H1 (cell line): Measurements from ENCODE around the gene NSUN4. TPM values are rescaled to one million over a fixed set of nuclear protein-coding genes. Genes with fewer than 3 reads are reported as not detected.

Source experiments
- CTCF ChIA-PET: fragments of 300-600 bp; sonication (Branson Sonifier 250); formaldehyde crosslinking; loops from one replicate; lab custom pipeline; 2021; ENCODE audit not compliant: partially characterized antibody; lab: Charles Lee
- POLR2A ChIA-PET: fragments of 300-600 bp; sonication (Branson Sonifier 250); formaldehyde crosslinking; loops from one replicate; lab custom pipeline; 2021; ENCODE audit warnings: inconsistent platforms; ENCODE audit not compliant: partially characterized antibody; lab: Charles Lee
- DNase-seq, 2 experiments: peaks; one replicate each; pipeline versions ENCODE4 v3.0.0 to v3.0.0-alpha.2; 2010 to 2022; ENCODE audit warnings: low spot score in 2 of 2, low read depth in 1 of 2, mixed read lengths in 1 of 2
- FAIRE-seq: peaks from 2 replicates; lab custom pipeline; 2011; peaks lifted over from hg19 to GRCh38; lab: Jason Lieb, UNC
- H2AFZ ChIP-seq: 2 replicates; pipeline ENCODE4 v1.8.1; 2012; ENCODE audit warnings: low read length, inconsistent platforms
- H2AK5ac ChIP-seq: 2 replicates; pipeline ENCODE4 v1.6.1; 2013; ENCODE audit warnings: low read depth, low read length
- H2BK120ac ChIP-seq: replicated peaks from 2 replicates; pipeline ENCODE3; 2013; ENCODE audit warnings: low read depth, low read length, inconsistent platforms
- H2BK12ac ChIP-seq: 2 replicates; pipeline ENCODE4 v1.6.1; 2013; ENCODE audit warnings: low read depth, low read length
- H2BK15ac ChIP-seq: 2 replicates; pipeline ENCODE4 v1.6.1; 2013; ENCODE audit warnings: low read length
- H2BK20ac ChIP-seq: 2 replicates; pipeline ENCODE4 v1.6.1; 2013; ENCODE audit warnings: low read length
- H2BK5ac ChIP-seq: 2 replicates; pipeline ENCODE4 v1.6.1; 2013; ENCODE audit warnings: low read depth, low read length
- H3K14ac ChIP-seq: 2 replicates; pipeline ENCODE4 v1.6.1; 2013; ENCODE audit warnings: inconsistent platforms; ENCODE audit not compliant: insufficient read length
- H3K18ac ChIP-seq: 2 replicates; pipeline ENCODE4 v1.6.1; 2013; ENCODE audit warnings: low read length; ENCODE audit errors: extremely low read depth
- H3K23ac ChIP-seq: 2 replicates; pipeline ENCODE4 v1.6.1; 2013; ENCODE audit warnings: inconsistent platforms; ENCODE audit not compliant: insufficient read length
- H3K23me2 ChIP-seq: 2 replicates; pipeline ENCODE4 v1.6.1; 2013; ENCODE audit warnings: low read depth, low read length
- H3K27ac ChIP-seq: 2 replicates; pipeline ENCODE4 v1.6.1; 2011; ENCODE audit warnings: low read depth, low read length, inconsistent platforms
- H3K27me3 ChIP-seq, 4 experiments: replicated peaks in 1 of 4; 1 replicate in 1 of 4; 2 replicates in 3 of 4; pipeline versions ENCODE4 v1.6.1 to v1.8.1; 2011 to 2013; ENCODE audit warnings: low read length in 3 of 4, mild to moderate bottlenecking in 3 of 4, inconsistent platforms in 2 of 4, mixed read lengths in 2 of 4, moderate library complexity in 1 of 4; ENCODE audit not compliant: control insufficient read depth in 3 of 4, insufficient read depth in 3 of 4; ENCODE audit errors: extremely low read depth in 1 of 4
- H3K36me3 ChIP-seq, 4 experiments: 2 replicates each; pipeline versions ENCODE4 v1.6.1 to v1.8.1; 2011 to 2013; ENCODE audit warnings: mild to moderate bottlenecking in 4 of 4, low read length in 3 of 4, moderate library complexity in 2 of 4, control low read depth in 1 of 4, inconsistent platforms in 1 of 4; ENCODE audit not compliant: insufficient read depth in 4 of 4, control insufficient read depth in 2 of 4
- H3K4ac ChIP-seq: replicated peaks from 2 replicates; pipeline ENCODE3; 2013; ENCODE audit warnings: low read length, low read depth, mixed read lengths, inconsistent platforms; ENCODE audit not compliant: insufficient read length
- H3K4me1 ChIP-seq, 4 experiments: replicated peaks in 1 of 4; 1 replicate in 1 of 4; 2 replicates in 3 of 4; pipeline versions ENCODE4 v1.6.1 to v1.8.1; 2011 to 2013; ENCODE audit warnings: low read length in 3 of 4, inconsistent platforms in 2 of 4, mixed read lengths in 1 of 4; ENCODE audit not compliant: insufficient read depth in 4 of 4, control insufficient read depth in 3 of 4
- H3K4me2 ChIP-seq, 2 experiments: 2 replicates each; pipeline versions ENCODE4 v1.6.1 to v1.8.1; 2011 to 2013; ENCODE audit warnings: low read depth in 2 of 2, low read length in 2 of 2, control low read depth in 1 of 2, inconsistent platforms in 1 of 2, mild to moderate bottlenecking in 1 of 2; ENCODE audit not compliant: insufficient read depth in 1 of 2
- H3K4me3 ChIP-seq, 4 experiments: fragments of 200-600, 300-600 bp in 1 of 4; sonication (generic), shearing (Covaris generic), sonication (Bioruptor Twin) in 1 of 4; 2 replicates each; pipeline versions ENCODE4 v1.5.1 to v1.8.1; 2011 to 2016; ENCODE audit warnings: low read length in 4 of 4, low read depth in 3 of 4, control low read depth in 2 of 4, inconsistent platforms in 2 of 4, mild to moderate bottlenecking in 2 of 4, mixed read lengths in 1 of 4, moderate library complexity in 1 of 4; ENCODE audit not compliant: insufficient read depth in 2 of 4; ENCODE audit errors: extremely low read depth in 1 of 4
- H3K56ac ChIP-seq: replicated peaks from 2 replicates; pipeline ENCODE3; 2013; ENCODE audit warnings: low read depth, mild to moderate bottlenecking, mixed read lengths, low read length, inconsistent platforms; ENCODE audit not compliant: insufficient read length
- H3K79me1 ChIP-seq: 2 replicates; pipeline ENCODE4 v1.6.1; 2013; ENCODE audit warnings: low read depth, low read length, control low read depth
- H3K79me2 ChIP-seq, 2 experiments: 2 replicates each; pipeline versions ENCODE4 v1.6.1 to v1.8.1; 2012 to 2013; ENCODE audit warnings: low read length in 2 of 2, mild to moderate bottlenecking in 2 of 2, inconsistent platforms in 1 of 2; ENCODE audit not compliant: insufficient read depth in 2 of 2, control insufficient read depth in 1 of 2
- H3K9ac ChIP-seq, 4 experiments: replicated peaks in 1 of 4; 1 replicate in 1 of 4; 2 replicates in 3 of 4; pipeline versions ENCODE4 v1.6.1 to v1.8.1; 2011 to 2013; ENCODE audit warnings: low read depth in 3 of 4, low read length in 3 of 4, control low read depth in 2 of 4, mild to moderate bottlenecking in 2 of 4, moderate library complexity in 2 of 4, inconsistent platforms in 1 of 4; ENCODE audit errors: extremely low read depth in 1 of 4
- H3K9me3 ChIP-seq, 2 experiments: 2 replicates each; pipeline versions ENCODE4 v1.6.1 to v1.8.1; 2012 to 2013; ENCODE audit warnings: mild to moderate bottlenecking in 2 of 2, moderate library complexity in 2 of 2, control low read depth in 1 of 2, inconsistent platforms in 1 of 2, low read depth in 1 of 2, low read length in 1 of 2, mixed read lengths in 1 of 2; ENCODE audit not compliant: insufficient read depth in 2 of 2
- H4K20me1 ChIP-seq, 2 experiments: replicated peaks in 1 of 2; 2 replicates each; pipeline versions ENCODE3 to v1.8.1; 2011 to 2013; ENCODE audit warnings: inconsistent platforms in 2 of 2, low read length in 2 of 2, mild to moderate bottlenecking in 1 of 2; ENCODE audit not compliant: insufficient read depth in 2 of 2, control insufficient read depth in 1 of 2
- H4K5ac ChIP-seq: 2 replicates; pipeline ENCODE4 v1.6.1; 2013; ENCODE audit warnings: low read length, low read depth, mixed read lengths, inconsistent platforms; ENCODE audit not compliant: insufficient read length
- H4K8ac ChIP-seq: 2 replicates; pipeline ENCODE4 v1.8.0; 2013; ENCODE audit warnings: mild to moderate bottlenecking, moderate library complexity, low read length, inconsistent platforms; ENCODE audit not compliant: insufficient read depth; ENCODE audit errors: extremely low read depth
- H4K91ac ChIP-seq: replicated peaks from 2 replicates; pipeline ENCODE3; 2013; ENCODE audit warnings: low read length, mixed read lengths, inconsistent platforms; ENCODE audit not compliant: insufficient read length
- CREB1 ChIP-seq: IDR thresholded peaks from 2 replicates; pipeline ENCODE4 v1.6.1; 2012; ENCODE audit warnings: inconsistent platforms
- EGR1 ChIP-seq: IDR thresholded peaks from 2 replicates; pipeline ENCODE4 v1.6.1; 2011; ENCODE audit warnings: low read depth, low read length, borderline replicate concordance
- GABPA ChIP-seq: IDR thresholded peaks from 2 replicates; pipeline ENCODE4 v1.6.1; 2011; ENCODE audit warnings: mild to moderate bottlenecking, low read length, moderate library complexity, borderline replicate concordance; ENCODE audit not compliant: insufficient read depth
- NRF1 ChIP-seq: IDR thresholded peaks from 2 replicates; pipeline ENCODE4 v1.6.1; 2011; ENCODE audit warnings: mild to moderate bottlenecking, low read depth, low read length, improper control_type of control experiment
- PHF8 ChIP-seq: fragments of 200-600 bp; sonication (generic); conservative IDR thresholded peaks from 2 replicates; pipeline ENCODE4 v1.7.1; 2012; ENCODE audit warnings: low read depth, mild to moderate bottlenecking, inconsistent platforms, low read length, moderate library complexity
- POLR2A ChIP-seq, 2 experiments: IDR thresholded peaks; 1 replicate in 1 of 2; 2 replicates in 1 of 2; pipeline ENCODE4 v1.6.1; 2011; ENCODE audit warnings: low read depth in 2 of 2, low read length in 2 of 2, mild to moderate bottlenecking in 2 of 2; ENCODE audit errors: control extremely low read depth in 1 of 2
- SIX5 ChIP-seq: IDR thresholded peaks from 2 replicates; pipeline ENCODE4 v1.6.1; 2011; ENCODE audit warnings: mild to moderate bottlenecking, low read depth, low read length
- SP2 ChIP-seq: IDR thresholded peaks from 2 replicates; pipeline ENCODE4 v1.6.1; 2012; ENCODE audit warnings: mild to moderate bottlenecking, low read length, inconsistent platforms
- SRF ChIP-seq: IDR thresholded peaks from 2 replicates; pipeline ENCODE4 v1.6.1; 2011; ENCODE audit warnings: mild to moderate bottlenecking, low read depth, low read length, moderate library complexity
- TBP ChIP-seq: IDR thresholded peaks from 2 replicates; pipeline ENCODE4 v1.6.1; 2011; ENCODE audit warnings: low read depth, low read length, improper control_type of control experiment
- WGBS, 2 experiments: shearing (Covaris generic) in 1 of 2; methylation state at CpG; one replicate each; pipeline versions ENCODE4 v1.1.6 to v1.1.7; 2013 to 2015; ENCODE audit warnings: low lambda C conversion rate in 2 of 2, mixed read lengths in 2 of 2, inconsistent platforms in 1 of 2, low coverage in 1 of 2, missing lambda C conversion rate in 1 of 2; ENCODE audit not compliant: insufficient replicate concordance in 2 of 2, insufficient coverage in 1 of 2, insufficient read length in 1 of 2; ENCODE audit errors: extremely low coverage in 1 of 2, missing lambda C conversion rate in 1 of 2; 5-methylcytosine and 5-hydroxymethylcytosine counted together
- polyA plus RNA-seq, 7 experiments: library from polyadenylated mRNA; depleted of rRNA in 3 of 7; stranded (reverse) in 5 of 7; unstranded in 2 of 7; fragments of >200 nt in 5 of 7; fragments of 200-250 nt in 2 of 7; gene quantifications; 1 replicate in 5 of 7; 2 replicates in 1 of 7; 4 replicates in 1 of 7; pipeline versions ENCODE4 v1.2.1 to v1.2.3, GENCODE V29; 2011 to 2013; ENCODE audit warnings: missing spikeins in 2 of 7, mixed read lengths in 2 of 7
- total RNA-seq: library from RNA; stranded (reverse); fragmentation: NEBNext Ultra II Directional; extraction: Animal tissue kit (Norgen Biotek cat#: 25700); gene quantifications from 2 replicates; pipeline ENCODE4 v1.2.1, GENCODE V29; 2021
- TF ChIP-seq, protein P1 (sequence below): IDR thresholded peaks from 2 replicates; pipeline ENCODE4 v1.6.1; 2011; ENCODE audit warnings: low read length, improper control_type of control experiment
- TF ChIP-seq, protein P2 (sequence below), 3 experiments: IDR thresholded peaks; 1 replicate in 2 of 3; 2 replicates in 1 of 3; pipeline versions ENCODE4 v1.5.1 to v1.6.1; 2011; ENCODE audit warnings: low read length in 3 of 3, mild to moderate bottlenecking in 3 of 3, inconsistent platforms in 2 of 3, low read depth in 1 of 3, moderate library complexity in 1 of 3; ENCODE audit not compliant: insufficient read depth in 1 of 3; ENCODE audit errors: control extremely low read depth in 1 of 3

The NSUN4 gene
- total and polyA plus RNA-seq, 2 of the 8 experiments (the other 6 are each of a cell fraction or from before 2014, with no cell fraction given), result 9.7 to 15.7 TPM

DNA sequence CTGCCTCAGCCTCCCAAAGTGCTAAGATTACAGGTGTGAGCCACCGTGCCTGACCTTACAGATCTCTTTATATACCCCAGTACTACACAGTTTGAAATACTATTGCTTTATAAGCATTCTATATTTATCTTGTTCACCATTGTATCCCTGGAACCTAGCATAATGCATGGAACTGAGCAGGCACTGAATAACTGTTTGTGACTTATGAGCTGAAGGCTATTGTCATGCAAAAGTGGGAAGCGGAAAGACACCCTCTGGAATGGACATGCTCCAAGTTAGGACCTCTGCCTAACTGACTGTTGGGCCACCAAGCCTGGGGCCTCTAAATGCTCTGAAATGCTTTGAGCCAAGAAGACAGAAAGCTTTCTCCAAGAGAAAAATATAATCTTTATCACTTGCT, 45.3 kb upstream of the NSUN4 start:
- Histone ChIP-seq H4K20me1 (peaks cover 0 to 1% of the 10 kb centered on the region in 2 experiments), H3K4me2 (no peak overlapping the region), H3K18ac (no peak overlapping the region), H4K91ac (no peak overlapping the region), H4K8ac (no peak overlapping the region), H2BK120ac (no peak overlapping the region), H2BK20ac (no peak overlapping the region), H3K36me3 (peaks cover 0 to 41% (median 12%) of the 10 kb centered on the region in 4 experiments; a peak in 6 of 8 replicates), H3K4me1 (peaks cover 0 to 6% (median 2%) of the 10 kb centered on the region in 4 experiments; a peak in 3 of 7 replicates), H3K4ac (no peak overlapping the region), H3K9ac (no peak overlapping the region), H3K23me2 (no peaks in the 10 kb centered on the region), H2BK5ac (no peak overlapping the region), H2BK12ac (no peak overlapping the region), H3K23ac (no peak overlapping the region), H3K79me1 (no peaks in the 10 kb centered on the region), H3K27ac (no peak overlapping the region), H3K79me2 (peaks cover 3 to 26% of the 10 kb centered on the region in 2 experiments), H3K14ac (no peak overlapping the region), H2AFZ (no peak overlapping the region), H4K5ac (no peak overlapping the region), H3K4me3 (no peak overlapping the region), H3K9me3 (no peaks in the 10 kb centered on the region), H3K27me3 (no peaks in the 10 kb centered on the region), H2AK5ac (no peak overlapping the region), H2BK15ac (no peak overlapping the region), H3K56ac (no peak overlapping the region)
- ChIA-PET POLR2A (interaction anchor here (1.4 to 33.1 kb wide), 4 partner anchors 8 to 29 kb away, joined by 4 to 689 read pairs (median 42); partner anchors contain the start of genes LRRC41 and UQCRH), CTCF (no interaction called here)
- no peak for DNase-seq
- FAIRE-seq, result no peak
- 96% methylated on average over 2 of the region's 2 CpGs; no CpG with 5 or more reads in 1 of the 2 experiments for WGBS, 2 experiments
- TF ChIP-seq SIX5 (no peak), SP2 (no peak), TBP (no peak), SRF (no peak), EGR1 (no peak), GABPA (no peak), PHF8 (no peak), POLR2A (IDR thresholded peaks at IDR 0.05; ENCODE audit: control extremely low read depth in 1 of 2, low read depth in 2 of 2, low read length in 2 of 2) (no peak), NRF1 (no peak), CREB1 (no peak)
- TF ChIP-seq, protein P1, sequence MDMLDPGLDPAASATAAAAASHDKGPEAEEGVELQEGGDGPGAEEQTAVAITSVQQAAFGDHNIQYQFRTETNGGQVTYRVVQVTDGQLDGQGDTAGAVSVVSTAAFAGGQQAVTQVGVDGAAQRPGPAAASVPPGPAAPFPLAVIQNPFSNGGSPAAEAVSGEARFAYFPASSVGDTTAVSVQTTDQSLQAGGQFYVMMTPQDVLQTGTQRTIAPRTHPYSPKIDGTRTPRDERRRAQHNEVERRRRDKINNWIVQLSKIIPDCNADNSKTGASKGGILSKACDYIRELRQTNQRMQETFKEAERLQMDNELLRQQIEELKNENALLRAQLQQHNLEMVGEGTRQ, result no peak
- TF ChIP-seq, protein P2, sequence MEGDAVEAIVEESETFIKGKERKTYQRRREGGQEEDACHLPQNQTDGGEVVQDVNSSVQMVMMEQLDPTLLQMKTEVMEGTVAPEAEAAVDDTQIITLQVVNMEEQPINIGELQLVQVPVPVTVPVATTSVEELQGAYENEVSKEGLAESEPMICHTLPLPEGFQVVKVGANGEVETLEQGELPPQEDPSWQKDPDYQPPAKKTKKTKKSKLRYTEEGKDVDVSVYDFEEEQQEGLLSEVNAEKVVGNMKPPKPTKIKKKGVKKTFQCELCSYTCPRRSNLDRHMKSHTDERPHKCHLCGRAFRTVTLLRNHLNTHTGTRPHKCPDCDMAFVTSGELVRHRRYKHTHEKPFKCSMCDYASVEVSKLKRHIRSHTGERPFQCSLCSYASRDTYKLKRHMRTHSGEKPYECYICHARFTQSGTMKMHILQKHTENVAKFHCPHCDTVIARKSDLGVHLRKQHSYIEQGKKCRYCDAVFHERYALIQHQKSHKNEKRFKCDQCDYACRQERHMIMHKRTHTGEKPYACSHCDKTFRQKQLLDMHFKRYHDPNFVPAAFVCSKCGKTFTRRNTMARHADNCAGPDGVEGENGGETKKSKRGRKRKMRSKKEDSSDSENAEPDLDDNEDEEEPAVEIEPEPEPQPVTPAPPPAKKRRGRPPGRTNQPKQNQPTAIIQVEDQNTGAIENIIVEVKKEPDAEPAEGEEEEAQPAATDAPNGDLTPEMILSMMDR (IDR thresholded peaks at IDR 0.05; ENCODE audit: control extremely low read depth in 1 of 3, insufficient read depth in 1 of 3, low read depth in 1 of 3, low read length in 3 of 3), result no peak
